HG03565 (cell line): Measurements from ENCODE around the gene ARHGAP10.

Source experiments
- ATAC-seq: cut with Tn5 transposase; IDR thresholded peaks from one replicate; pipeline ENCODE4 v1.9.1; 2021; ENCODE audit warnings: mild to moderate bottlenecking, moderate library complexity; ENCODE audit not compliant: unreplicated experiment

The ARHGAP10 gene

GRCh38 chr4:147765121-147765529 lies 33.2 kb downstream of the ARHGAP10 start:
- ATAC-seq, result no peak

GRCh38 chr4:147768113-147768512 lies 36.2 kb downstream of the ARHGAP10 start:
- ATAC-seq, result no peak

GRCh38 chr4:147769386-147769785 lies 37.5 kb downstream of the ARHGAP10 start:
- ATAC-seq, result no peak

- no peak for ATAC-seq
Measured at GRCh38 chr4:147770831-147771230, 38.9 kb downstream of the ARHGAP10 start.

- no peak for ATAC-seq
Measured at GRCh38 chr4:147772056-147772455, 40.2 kb downstream of the ARHGAP10 start.

GRCh38 chr4:147772459-147772969 lies 40.6 kb downstream of the ARHGAP10 start:
- no peak for ATAC-seq

GRCh38 chr4:147773261-147774184 lies 41.6 kb downstream of the ARHGAP10 start:
- no peak for ATAC-seq

GRCh38 chr4:147776716-147777115 lies 44.8 kb downstream of the ARHGAP10 start:
- ATAC-seq, result no peak

- ATAC-seq, result no peak
Measured at GRCh38 chr4:147777456-147778091, 45.7 kb downstream of the ARHGAP10 start.

- peak; percentile 52 for ATAC-seq
Measured at GRCh38 chr4:147778942-147779341, 47.1 kb downstream of the ARHGAP10 start.

GRCh38 chr4:147779451-147779850 lies 47.6 kb downstream of the ARHGAP10 start:
- ATAC-seq, result no peak

GRCh38 chr4:147780137-147780777 lies 48.4 kb downstream of the ARHGAP10 start:
- ATAC-seq, result peak; percentile 40

GRCh38 chr4:147782087-147782781 lies 50.3 kb downstream of the ARHGAP10 start:
- no peak for ATAC-seq

GRCh38 chr4:147785129-147785528 lies 53.2 kb downstream of the ARHGAP10 start:
- ATAC-seq, result no peak

GRCh38 chr4:147786031-147786430 lies 54.1 kb downstream of the ARHGAP10 start:
- ATAC-seq, result peak; percentile 81

- no peak for ATAC-seq
Measured at GRCh38 chr4:147786531-147786930, 54.6 kb downstream of the ARHGAP10 start.

- ATAC-seq, result no peak
Measured at GRCh38 chr4:147787204-147787603, 55.3 kb downstream of the ARHGAP10 start.

- no peak for ATAC-seq
Measured at GRCh38 chr4:147788791-147789190, 56.9 kb downstream of the ARHGAP10 start.

GRCh38 chr4:147789596-147789995 lies 57.7 kb downstream of the ARHGAP10 start:
- ATAC-seq, result no peak

GRCh38 chr4:147790412-147790811 lies 58.5 kb downstream of the ARHGAP10 start:
- no peak for ATAC-seq

GRCh38 chr4:147791341-147791740 lies 59.5 kb downstream of the ARHGAP10 start:
- no peak for ATAC-seq
